DND-41 (cell line): ENCODE measurements around the gene TACC3.

Experiments used
- CTCF ChIP-seq: IDR thresholded peaks from 2 replicates; pipeline ENCODE4 v1.5.1; 2012; ENCODE audit warnings: borderline replicate concordance, low read length, moderate library complexity, mild to moderate bottlenecking; ENCODE audit not compliant: poor library complexity, severe bottlenecking; ENCODE audit errors: extremely low read depth
- EZH2 ChIP-seq: IDR thresholded peaks from 3 replicates; pipeline ENCODE4 v1.6.1; 2012; ENCODE audit warnings: borderline replicate concordance, low read depth, mild to moderate bottlenecking, moderate library complexity, low read length, inconsistent platforms; ENCODE audit not compliant: severe bottlenecking

DNA sequence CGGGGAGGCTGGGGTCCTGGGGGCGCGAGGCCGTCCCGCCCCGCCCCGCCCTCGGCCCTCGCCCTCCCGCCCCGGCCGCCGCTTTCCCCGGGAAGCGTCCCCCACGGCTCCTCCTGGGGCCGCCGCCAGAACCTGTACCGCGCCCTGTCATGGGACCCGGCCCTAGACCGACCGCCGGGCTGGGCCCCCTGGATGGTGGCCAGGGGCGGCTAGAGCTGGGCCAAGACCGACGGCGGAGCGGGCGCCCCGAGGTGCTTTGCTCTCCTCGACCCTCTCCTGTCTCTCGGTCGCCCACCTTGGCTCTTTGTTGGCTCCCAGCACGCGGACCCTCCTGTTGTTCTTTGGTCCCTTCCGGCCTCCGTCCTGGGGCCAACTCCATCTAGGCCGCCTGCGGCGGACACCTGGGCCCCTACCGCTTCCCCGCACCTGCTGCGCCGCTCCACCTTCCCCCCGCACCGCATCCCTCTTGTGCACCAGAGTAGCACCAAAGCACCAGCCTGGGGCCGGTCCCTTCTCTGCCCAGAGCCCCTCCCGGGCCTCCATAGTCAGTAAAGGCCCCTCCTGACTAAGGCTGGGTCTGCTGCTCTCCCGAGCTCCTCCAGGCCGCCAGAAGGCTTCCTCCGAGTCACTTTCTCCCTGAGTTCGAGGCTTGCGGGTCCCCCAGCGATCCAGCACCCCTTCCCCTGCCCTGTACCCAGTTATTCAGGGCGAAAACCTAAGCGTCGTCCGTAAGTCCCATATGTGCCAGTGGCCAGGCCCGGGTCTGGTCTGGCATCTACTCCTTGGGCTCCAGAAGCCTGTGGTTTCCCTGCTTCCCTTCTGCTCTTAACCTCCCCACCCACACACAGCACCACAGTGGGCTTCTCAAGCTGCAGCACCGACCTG, 587 bp downstream of the TACC3 start:
- TF ChIP-seq EZH2: no peak
- no peak for TF ChIP-seq CTCF
